Measurements from ENCODE around the gene EBF3.

The EBF3 gene

DNA sequence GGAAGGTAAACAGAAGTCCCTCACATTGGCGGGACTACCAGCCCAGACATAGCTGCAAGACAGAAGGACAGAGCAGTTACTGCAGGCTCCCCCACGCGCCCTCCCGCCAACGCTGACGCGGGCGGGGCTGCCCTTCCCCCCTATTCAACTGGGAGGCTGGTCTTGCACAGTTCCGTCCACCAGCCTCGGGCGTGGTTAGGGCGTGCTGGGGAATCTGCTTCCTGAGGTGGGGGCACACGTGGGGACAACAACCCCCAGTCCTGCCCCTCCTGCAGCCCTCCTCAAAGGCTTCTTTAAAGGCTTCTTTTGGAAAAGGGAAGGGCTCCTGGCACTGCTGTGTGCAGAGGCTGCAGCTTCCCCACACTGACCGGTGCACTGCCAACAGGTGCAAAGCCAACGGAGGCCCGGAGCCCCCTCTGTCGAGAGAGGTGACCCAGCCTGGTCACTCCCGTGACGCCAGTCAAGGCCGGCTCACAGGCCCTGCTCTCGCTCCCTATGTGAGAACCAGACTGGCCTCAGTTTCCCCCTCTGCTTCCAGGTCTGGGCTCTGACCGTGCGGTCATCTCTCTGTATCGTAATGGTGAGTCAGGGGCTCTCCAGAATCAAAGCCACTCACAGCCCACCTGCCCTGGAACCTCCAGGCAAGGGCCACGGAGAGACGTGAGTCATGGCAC lies 126.0 kb downstream of the EBF3 start:
- TF ChIP-seq, protein P1, sequence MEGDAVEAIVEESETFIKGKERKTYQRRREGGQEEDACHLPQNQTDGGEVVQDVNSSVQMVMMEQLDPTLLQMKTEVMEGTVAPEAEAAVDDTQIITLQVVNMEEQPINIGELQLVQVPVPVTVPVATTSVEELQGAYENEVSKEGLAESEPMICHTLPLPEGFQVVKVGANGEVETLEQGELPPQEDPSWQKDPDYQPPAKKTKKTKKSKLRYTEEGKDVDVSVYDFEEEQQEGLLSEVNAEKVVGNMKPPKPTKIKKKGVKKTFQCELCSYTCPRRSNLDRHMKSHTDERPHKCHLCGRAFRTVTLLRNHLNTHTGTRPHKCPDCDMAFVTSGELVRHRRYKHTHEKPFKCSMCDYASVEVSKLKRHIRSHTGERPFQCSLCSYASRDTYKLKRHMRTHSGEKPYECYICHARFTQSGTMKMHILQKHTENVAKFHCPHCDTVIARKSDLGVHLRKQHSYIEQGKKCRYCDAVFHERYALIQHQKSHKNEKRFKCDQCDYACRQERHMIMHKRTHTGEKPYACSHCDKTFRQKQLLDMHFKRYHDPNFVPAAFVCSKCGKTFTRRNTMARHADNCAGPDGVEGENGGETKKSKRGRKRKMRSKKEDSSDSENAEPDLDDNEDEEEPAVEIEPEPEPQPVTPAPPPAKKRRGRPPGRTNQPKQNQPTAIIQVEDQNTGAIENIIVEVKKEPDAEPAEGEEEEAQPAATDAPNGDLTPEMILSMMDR (IDR thresholded peaks at IDR 0.05; ENCODE audit: low read depth, low read length, missing control alignments): no peak
- no peak for DNase-seq (ENCODE audit: low read depth)
- H3K4me3 ChIP-seq (ENCODE audit: low read depth, low read length): no peak overlapping the region

GRCh38 chr10:129836253-129836652 lies 127.8 kb downstream of the EBF3 start:
- H3K4me3 ChIP-seq (ENCODE audit: low read depth, low read length): no peak overlapping the region
- DNase-seq (ENCODE audit: low read depth): no peak
- TF ChIP-seq, protein P1 (IDR thresholded peaks at IDR 0.05; ENCODE audit: low read depth, low read length, missing control alignments): no peak

GRCh38 chr10:129833994-129834739 lies 129.9 kb downstream of the EBF3 start:
- DNase-seq (ENCODE audit: low read depth): no peak
- TF ChIP-seq, protein P1 (IDR thresholded peaks at IDR 0.05; ENCODE audit: low read depth, low read length, missing control alignments): no peak
- H3K4me3 ChIP-seq (ENCODE audit: low read depth, low read length): no peak overlapping the region

- TF ChIP-seq, protein P1 (IDR thresholded peaks at IDR 0.05; ENCODE audit: low read depth, low read length, missing control alignments): no peak
- DNase-seq (ENCODE audit: low read depth): no peak
- H3K4me3 ChIP-seq (ENCODE audit: low read depth, low read length): no peak overlapping the region
These were observed 130.6 kb downstream of the EBF3 start for GRCh38 chr10:129833468-129833950.

- H3K4me3 ChIP-seq (ENCODE audit: low read depth, low read length): no peak overlapping the region
- no peak for DNase-seq (ENCODE audit: low read depth)
- TF ChIP-seq, protein P1 (IDR thresholded peaks at IDR 0.05; ENCODE audit: low read depth, low read length, missing control alignments): no peak
These were observed 131.3 kb downstream of the EBF3 start for GRCh38 chr10:129832573-129833467.

- TF ChIP-seq, protein P1 (IDR thresholded peaks at IDR 0.05; ENCODE audit: low read depth, low read length, missing control alignments): no peak
- no peak for DNase-seq (ENCODE audit: low read depth)
These were observed 132.9 kb downstream of the EBF3 start for GRCh38 chr10:129831150-129831549.

More at GRCh38 chr10:129831150-129831549, 132.9 kb downstream of the EBF3 start:
- H3K4me3 ChIP-seq (ENCODE audit: low read depth, low read length): no peak overlapping the region
